Measurements from ENCODE around the gene VCX. TPM values are rescaled to one million over a fixed set of nuclear protein-coding genes. Genes with fewer than 3 reads are reported as not detected.
"Not testable (repeated sequence)": the region's sequence is repeated elsewhere in the genome, so short reads cannot be mapped to it uniquely, and the experiment has no call there.

Gene VCX
- total RNA-seq (not detected), polyA plus RNA-seq (not detected)
- long read RNA-seq, donor 1 = 0 reads
- long read RNA-seq, donor 2 = 0 reads

GRCh38 chrX:7842871-7843270 is at the start of gene VCX:
VCX (plus strand) TSS chrX:7843171; CDS start chrX:7843204, 33 bp downstream.
- H3K27ac ChIP-seq (ENCODE audit: low read depth in 1 of 2, low read length in 2 of 2); H3K36me3 ChIP-seq (ENCODE audit: control insufficient read depth in 1 of 2, insufficient read depth in 2 of 2, low read length in 1 of 2); H3K27me3 ChIP-seq (ENCODE audit: control insufficient read depth in 1 of 2, insufficient read depth in 2 of 2, low read length in 1 of 2); H3K4me1 ChIP-seq (ENCODE audit: control insufficient read depth in 1 of 2, insufficient read depth in 2 of 2, low read length in 2 of 2); ATAC-seq (ENCODE audit: low FRiP score); DNase-seq; H3K4me3 ChIP-seq (ENCODE audit: low read length in 2 of 2); intact Hi-C loops (cut with DNase I); H3K9me3 ChIP-seq (ENCODE audit: control insufficient read depth, low read length): not testable (repeated sequence)
- WGBS, 2 donors = 89 to 97% methylated on average over 11 to 13 of the region's 20 CpGs

GRCh38 chrX:7798327-7798726 is 44.6 kb upstream of the VCX start:
- H3K4me1 ChIP-seq (ENCODE audit: control insufficient read depth in 1 of 2, insufficient read depth in 2 of 2, low read length in 2 of 2) = no peaks in the 10 kb centered on the region
- WGBS, 2 donors = 87 to 88% methylated on average over 2 of the region's 2 CpGs
- intact Hi-C loops (cut with DNase I) = no loop called here
- H3K9me3 ChIP-seq (ENCODE audit: control insufficient read depth, low read length) = peaks cover 1% of the 10 kb centered on the region
- H3K27ac ChIP-seq (ENCODE audit: low read depth in 1 of 2, low read length in 2 of 2) = no peak overlapping the region
- ATAC-seq (ENCODE audit: low FRiP score) (no peak), DNase-seq (no peak)
- H3K4me3 ChIP-seq (ENCODE audit: low read length in 2 of 2) = no peak overlapping the region
- no peaks in the 10 kb centered on the region for H3K27me3 ChIP-seq (ENCODE audit: control insufficient read depth in 1 of 2, insufficient read depth in 2 of 2, low read length in 1 of 2)
- H3K36me3 ChIP-seq (ENCODE audit: control insufficient read depth in 1 of 2, insufficient read depth in 2 of 2, low read length in 1 of 2) = no peaks in the 10 kb centered on the region

- Histone ChIP-seq H3K36me3 (ENCODE audit: control insufficient read depth in 1 of 2, insufficient read depth in 2 of 2, low read length in 1 of 2) (no peaks in the 10 kb centered on the region), H3K27ac (ENCODE audit: low read depth in 1 of 2, low read length in 2 of 2) (no peak overlapping the region), H3K27me3 (ENCODE audit: control insufficient read depth in 1 of 2, insufficient read depth in 2 of 2, low read length in 1 of 2) (no peaks in the 10 kb centered on the region), H3K9me3 (ENCODE audit: control insufficient read depth, low read length) (no peaks in the 10 kb centered on the region), H3K4me1 (ENCODE audit: control insufficient read depth in 1 of 2, insufficient read depth in 2 of 2, low read length in 2 of 2) (no peaks in the 10 kb centered on the region), H3K4me3 (ENCODE audit: low read length in 2 of 2) (no peak overlapping the region)
- no peak for DNase-seq
- no peak for ATAC-seq (ENCODE audit: low FRiP score)
- WGBS, 2 donors = 50 to 70% methylated on average over 2 of the region's 2 CpGs
- intact Hi-C loops (cut with DNase I) = no loop called here
These were observed 41.3 kb upstream of the VCX start for GRCh38 chrX:7801711-7802110.

GRCh38 chrX:7815166-7815805 is 27.7 kb upstream of the VCX start:
- intact Hi-C loops (cut with DNase I) = no loop called here

GRCh38 chrX:7828594-7828993 is 14.4 kb upstream of the VCX start:
- no peak overlapping the region for H3K4me3 ChIP-seq (ENCODE audit: low read length in 2 of 2)
- DNase-seq (no peak), ATAC-seq (ENCODE audit: low FRiP score) (no peak)
- no peaks in the 10 kb centered on the region for H3K27me3 ChIP-seq (ENCODE audit: control insufficient read depth in 1 of 2, insufficient read depth in 2 of 2, low read length in 1 of 2)
- H3K36me3 ChIP-seq (ENCODE audit: control insufficient read depth in 1 of 2, insufficient read depth in 2 of 2, low read length in 1 of 2) = no peaks in the 10 kb centered on the region
- 45 to 48% methylated on average over 2 of the region's 2 CpGs for WGBS, 2 donors
- no peaks in the 10 kb centered on the region for H3K9me3 ChIP-seq (ENCODE audit: control insufficient read depth, low read length)
- H3K27ac ChIP-seq (ENCODE audit: low read depth in 1 of 2, low read length in 2 of 2) = no peak overlapping the region
- H3K4me1 ChIP-seq (ENCODE audit: control insufficient read depth in 1 of 2, insufficient read depth in 2 of 2, low read length in 2 of 2) = no peaks in the 10 kb centered on the region
- intact Hi-C loops (cut with DNase I) = no loop called here

More at GRCh38 chrX:7815166-7815805, 27.7 kb upstream of the VCX start:
- H3K4me1 ChIP-seq (ENCODE audit: control insufficient read depth in 1 of 2, insufficient read depth in 2 of 2, low read length in 2 of 2) = no peaks in the 10 kb centered on the region
- no peak overlapping the region for H3K4me3 ChIP-seq (ENCODE audit: low read length in 2 of 2)
- H3K27me3 ChIP-seq (ENCODE audit: control insufficient read depth in 1 of 2, insufficient read depth in 2 of 2, low read length in 1 of 2) = no peaks in the 10 kb centered on the region
- no peaks in the 10 kb centered on the region for H3K9me3 ChIP-seq (ENCODE audit: control insufficient read depth, low read length)
- ATAC-seq (ENCODE audit: low FRiP score) = no peak
- no peaks in the 10 kb centered on the region for H3K36me3 ChIP-seq (ENCODE audit: control insufficient read depth in 1 of 2, insufficient read depth in 2 of 2, low read length in 1 of 2)
- DNase-seq = no peak
- H3K27ac ChIP-seq (ENCODE audit: low read depth in 1 of 2, low read length in 2 of 2) = no peak overlapping the region
- WGBS, 2 donors = 10 to 17% methylated on average over 2 of the region's 2 CpGs

GRCh38 chrX:7841084-7841805 is 1.7 kb upstream of the VCX start:
- ATAC-seq (ENCODE audit: low FRiP score) = no peak
- Histone ChIP-seq H3K4me3 (ENCODE audit: low read length in 2 of 2) (no peak overlapping the region), H3K36me3 (ENCODE audit: control insufficient read depth in 1 of 2, insufficient read depth in 2 of 2, low read length in 1 of 2) (no peaks in the 10 kb centered on the region), H3K4me1 (ENCODE audit: control insufficient read depth in 1 of 2, insufficient read depth in 2 of 2, low read length in 2 of 2) (no peaks in the 10 kb centered on the region), H3K27me3 (ENCODE audit: control insufficient read depth in 1 of 2, insufficient read depth in 2 of 2, low read length in 1 of 2) (no peaks in the 10 kb centered on the region), H3K27ac (ENCODE audit: low read depth in 1 of 2, low read length in 2 of 2) (no peak overlapping the region), H3K9me3 (ENCODE audit: control insufficient read depth, low read length) (no peaks in the 10 kb centered on the region)
- DNase-seq = no peak
- WGBS, 2 donors = 79 to 86% methylated on average over 3 of the region's 3 CpGs
- intact Hi-C loops (cut with DNase I) = no loop called here

- 16 to 22% methylated on average over 1 of the region's 1 CpG for WGBS, 2 donors
- Histone ChIP-seq H3K27me3 (ENCODE audit: control insufficient read depth in 1 of 2, insufficient read depth in 2 of 2, low read length in 1 of 2) (no peaks in the 10 kb centered on the region), H3K27ac (ENCODE audit: low read depth in 1 of 2, low read length in 2 of 2) (no peak overlapping the region), H3K36me3 (ENCODE audit: control insufficient read depth in 1 of 2, insufficient read depth in 2 of 2, low read length in 1 of 2) (no peaks in the 10 kb centered on the region), H3K9me3 (ENCODE audit: control insufficient read depth, low read length) (no peaks in the 10 kb centered on the region), H3K4me1 (ENCODE audit: control insufficient read depth in 1 of 2, insufficient read depth in 2 of 2, low read length in 2 of 2) (no peaks in the 10 kb centered on the region), H3K4me3 (ENCODE audit: low read length in 2 of 2) (no peak overlapping the region)
- intact Hi-C loops (cut with DNase I) = no loop called here
- ATAC-seq (ENCODE audit: low FRiP score) (no peak), DNase-seq (no peak)
These were observed 9.2 kb downstream of the VCX start for GRCh38 chrX:7852166-7852565.

GRCh38 chrX:7872042-7872441 is 29.1 kb downstream of the VCX start:
- DNase-seq = no peak
- no peak overlapping the region for H3K4me3 ChIP-seq (ENCODE audit: low read length in 2 of 2)
- WGBS, 2 donors = 59 to 61% methylated on average over 4 of the region's 4 CpGs
- no peaks in the 10 kb centered on the region for H3K4me1 ChIP-seq (ENCODE audit: control insufficient read depth in 1 of 2, insufficient read depth in 2 of 2, low read length in 2 of 2)
- H3K9me3 ChIP-seq (ENCODE audit: control insufficient read depth, low read length) = no peaks in the 10 kb centered on the region
- no peak overlapping the region for H3K27ac ChIP-seq (ENCODE audit: low read depth in 1 of 2, low read length in 2 of 2)
- no peak for ATAC-seq (ENCODE audit: low FRiP score)
- H3K27me3 ChIP-seq (ENCODE audit: control insufficient read depth in 1 of 2, insufficient read depth in 2 of 2, low read length in 1 of 2) = no peaks in the 10 kb centered on the region
- H3K36me3 ChIP-seq (ENCODE audit: control insufficient read depth in 1 of 2, insufficient read depth in 2 of 2, low read length in 1 of 2) = no peaks in the 10 kb centered on the region
- intact Hi-C loops (cut with DNase I) = no loop called here

GRCh38 chrX:7876957-7877356 is 34.0 kb downstream of the VCX start:
- intact Hi-C loops (cut with DNase I) = no loop called here
- Histone ChIP-seq H3K9me3 (ENCODE audit: control insufficient read depth, low read length) (no peaks in the 10 kb centered on the region), H3K27ac (ENCODE audit: low read depth in 1 of 2, low read length in 2 of 2) (no peak overlapping the region), H3K4me3 (ENCODE audit: low read length in 2 of 2) (no peak overlapping the region), H3K36me3 (ENCODE audit: control insufficient read depth in 1 of 2, insufficient read depth in 2 of 2, low read length in 1 of 2) (no peaks in the 10 kb centered on the region), H3K4me1 (ENCODE audit: control insufficient read depth in 1 of 2, insufficient read depth in 2 of 2, low read length in 2 of 2) (no peaks in the 10 kb centered on the region), H3K27me3 (ENCODE audit: control insufficient read depth in 1 of 2, insufficient read depth in 2 of 2, low read length in 1 of 2) (no peaks in the 10 kb centered on the region)
- DNase-seq (no peak), ATAC-seq (ENCODE audit: low FRiP score) (no peak)
- WGBS, 2 donors = 87 to 96% methylated on average over 2 of the region's 2 CpGs

All from aorta (tissue), 5 donors.